GM18499 (cell line): Measurements from ENCODE around the gene OR7E24.
"Not testable (repeated sequence)": the region's sequence is repeated elsewhere in the genome, so short reads cannot be mapped to it uniquely, and the experiment has no call there.

Experiments
- ATAC-seq: cut with Tn5 transposase; IDR thresholded peaks from one replicate; pipeline ENCODE4 v1.9.1; 2021; ENCODE audit warnings: moderate number of reproducible peaks; ENCODE audit not compliant: insufficient read depth, unreplicated experiment

The OR7E24 gene

GRCh38 chr19:9250630-9251029 lies at the start of gene OR7E24:
Gene OR7E24 (plus strand): TSS chr19:9250930. CDS start chr19:9251044, 114 bp downstream.
- ATAC-seq: no peak

DNA sequence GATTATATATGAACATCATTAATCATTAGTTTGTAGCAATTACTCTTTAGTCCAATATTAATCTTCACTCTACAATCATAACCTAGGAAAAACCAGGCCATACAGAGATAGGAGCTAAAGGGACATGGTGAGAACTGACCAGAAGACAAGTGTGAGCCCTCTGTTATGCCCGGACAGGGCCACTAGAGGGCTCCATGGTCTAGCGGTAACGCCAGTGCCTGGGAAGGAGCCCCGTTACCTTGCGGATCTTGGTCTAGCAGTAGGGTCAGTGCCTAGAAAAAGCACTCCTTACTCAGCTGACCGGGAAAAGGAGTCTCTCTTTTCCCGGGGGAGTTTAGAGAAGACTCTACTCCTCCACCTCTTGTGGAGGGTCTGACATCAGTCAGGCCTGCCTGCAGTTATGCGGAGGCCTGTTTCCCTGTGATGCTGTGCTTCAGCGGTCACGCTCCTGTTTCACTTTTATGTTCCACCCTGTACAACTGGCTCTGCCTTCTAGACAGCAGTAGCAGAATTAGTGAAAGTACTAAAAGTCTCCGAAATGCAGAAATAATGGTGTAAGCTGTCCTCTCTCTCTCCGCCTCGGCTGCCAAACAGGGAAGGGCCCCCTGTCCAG lies 45.1 kb upstream of the OR7E24 start:
- ATAC-seq: no peak

- ATAC-seq: no peak
These were observed 31.2 kb upstream of the OR7E24 start, which contains the start of gene OR7D4 for GRCh38 chr19:9219489-9219888. Gene OR7D4 (minus strand): TSS chr19:9219589. CDS start chr19:9214837, 4,752 bp downstream.

DNA sequence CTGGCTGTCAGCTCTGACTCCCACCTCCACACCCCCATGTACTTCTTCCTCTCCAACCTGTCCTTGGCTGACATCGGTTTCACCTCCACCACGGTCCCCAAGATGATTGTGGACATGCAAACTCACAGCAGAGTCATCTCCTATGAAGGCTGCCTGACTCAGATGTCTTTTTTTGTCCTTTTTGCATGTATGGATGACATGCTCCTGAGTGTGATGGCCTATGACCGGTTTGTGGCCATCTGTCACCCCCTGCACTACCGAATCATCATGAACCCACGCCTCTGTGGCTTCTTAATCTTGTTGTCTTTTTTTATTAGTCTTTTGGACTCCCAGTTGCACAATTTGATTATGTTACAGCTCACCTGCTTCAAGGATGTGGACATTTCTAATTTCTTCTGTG lies 506 bp downstream of the OR7E24 start:
- ATAC-seq: no peak

- not testable (repeated sequence) for ATAC-seq
These were observed 32.8 kb downstream of the OR7E24 start for GRCh38 chr19:9283485-9283884.

GRCh38 chr19:9289231-9289884 lies 38.6 kb downstream of the OR7E24 start:
- no peak for ATAC-seq

- ATAC-seq: no peak
These were observed 44.7 kb downstream of the OR7E24 start for GRCh38 chr19:9295411-9295849.

- ATAC-seq: no peak
These were observed 45.6 kb downstream of the OR7E24 start for GRCh38 chr19:9296336-9296735.
